Hindlimb muscle (tissue), 1 donor: ENCODE measurements around the gene PMM1. TPM values are rescaled to one million over a fixed set of nuclear protein-coding genes. Genes with fewer than 3 reads are reported as not detected.
A peak's percentile ranks its signal among the peaks of the same experiment; 100 is the strongest.
"Not testable (repeated sequence)": the region's sequence is repeated elsewhere in the genome, so short reads cannot be mapped to it uniquely, and the experiment has no call there.

Experiments used
- DNase-seq: peaks from one replicate; pipeline ENCODE4 v3.0.0-alpha.2; 2013
- polyA plus RNA-seq: library from polyadenylated mRNA; unstranded; fragments of 120-200 nt; gene quantifications from one replicate; pipeline ENCODE4 v1.2.1, GENCODE V29; 2013; ENCODE audit not compliant: insufficient read length

Gene PMM1
- polyA plus RNA-seq, 1 donor: 31.6 TPM

DNA sequence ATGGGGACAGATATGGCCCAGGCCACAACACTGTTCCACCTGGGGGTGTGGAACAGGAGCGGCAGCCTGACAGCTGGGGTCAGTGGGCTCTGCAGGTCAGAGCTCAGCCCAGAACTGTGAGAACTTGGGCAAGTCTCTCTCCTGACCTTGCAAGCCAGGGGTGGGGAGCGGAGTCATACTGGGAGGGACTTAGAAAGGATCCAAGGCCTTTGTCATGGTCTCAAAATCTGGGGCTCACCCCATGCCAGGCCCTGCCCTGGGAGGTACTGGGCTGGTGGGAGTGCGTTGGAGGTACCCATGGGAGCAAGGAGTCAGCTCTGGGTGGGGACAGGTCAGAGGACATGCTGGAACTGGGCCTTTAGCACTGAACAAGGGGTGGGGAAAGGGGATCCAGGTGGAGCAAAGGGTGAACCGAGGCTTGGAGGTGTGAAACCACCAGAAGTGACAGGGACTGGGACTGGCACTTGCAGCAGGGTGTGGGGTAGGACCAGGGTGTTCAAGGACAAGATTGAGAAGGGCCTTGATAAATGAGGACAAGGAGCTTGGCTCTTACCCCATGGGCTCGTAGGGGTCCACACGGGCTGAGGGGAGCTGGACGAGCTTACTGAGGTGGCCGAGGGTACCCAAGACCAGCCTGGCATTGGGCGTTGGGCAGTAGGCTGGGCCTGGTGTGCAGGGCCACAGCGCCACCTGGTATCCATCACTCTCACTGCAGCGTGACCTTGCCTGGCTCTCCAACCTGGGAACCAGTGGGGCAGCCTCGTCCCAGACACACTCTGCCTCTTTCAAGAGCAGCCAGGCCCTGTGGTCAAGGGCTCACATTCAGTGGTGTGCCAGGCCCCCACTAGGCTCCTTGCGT is 7.4 kb upstream of the PMM1 start:
- DNase-seq: peak; percentile 25

DNA sequence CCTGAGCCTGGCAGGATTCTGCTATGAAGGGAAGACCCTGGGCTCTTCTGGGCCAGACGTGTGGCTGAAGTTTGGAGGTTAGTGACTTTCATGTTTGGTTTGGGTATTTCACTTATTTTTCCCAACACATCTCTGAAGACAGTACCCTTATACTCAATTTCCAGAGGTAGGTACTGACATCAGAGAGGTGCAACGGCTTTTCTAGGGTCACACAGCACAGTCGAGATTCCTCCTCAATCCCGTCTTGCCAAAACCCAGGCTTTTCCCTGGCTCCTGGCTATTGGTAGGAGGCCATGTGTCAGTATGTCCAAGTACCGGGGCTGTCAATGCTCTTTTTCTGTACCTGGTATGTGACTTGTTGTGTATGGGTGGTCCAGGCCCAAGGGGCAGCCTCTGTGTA is 6.1 kb upstream of the PMM1 start:
- no peak for DNase-seq

DNA sequence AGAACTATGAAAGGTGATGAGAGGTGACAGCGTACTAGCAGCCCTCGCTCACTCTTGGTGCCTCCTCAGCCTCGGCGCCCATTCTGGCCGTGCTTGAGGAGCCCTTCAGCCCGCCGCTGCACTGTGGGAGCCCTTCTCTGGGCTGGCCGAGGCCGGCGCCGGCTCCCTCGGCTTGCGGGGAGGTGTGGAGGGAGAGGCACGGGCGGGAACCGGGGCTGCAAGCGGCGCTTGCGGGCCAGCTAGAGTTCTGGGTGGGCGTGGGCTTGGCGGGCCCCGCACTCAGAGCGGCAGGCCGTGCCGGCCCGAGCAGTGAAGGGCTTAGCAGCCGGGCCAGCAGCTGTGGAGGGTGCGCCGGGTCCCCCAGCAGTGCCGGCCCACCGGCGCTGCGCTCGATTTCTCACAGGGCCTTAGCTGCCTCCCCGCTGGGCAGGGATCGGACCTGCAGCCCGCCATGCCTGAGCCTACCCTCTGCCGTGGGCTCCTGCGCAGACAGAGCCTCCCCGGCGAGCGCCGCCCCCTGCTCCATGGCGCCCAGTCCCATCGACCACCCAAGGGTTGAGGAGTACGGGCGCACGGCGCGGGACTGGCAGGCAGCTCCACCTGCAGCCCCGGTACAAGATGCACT is 3.8 kb upstream of the PMM1 start:
- DNase-seq: not testable (repeated sequence)

DNA sequence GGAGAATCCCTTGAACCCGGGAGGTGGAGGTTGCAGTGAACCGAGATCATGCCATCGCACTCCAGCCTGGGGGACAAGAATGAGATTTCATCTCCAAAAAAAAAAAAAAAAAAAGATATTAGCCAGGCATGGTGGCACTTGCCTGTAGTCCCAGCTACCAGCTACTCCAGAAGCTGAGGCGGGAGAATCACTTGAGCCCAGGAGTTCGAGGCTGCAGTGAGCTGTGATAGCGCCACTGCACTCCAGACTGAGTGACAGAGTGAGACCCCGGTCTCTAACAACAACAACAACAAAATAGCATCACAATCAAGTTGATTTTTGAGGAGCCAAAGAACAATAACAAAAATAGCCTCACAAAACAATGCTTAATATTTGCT is 2.3 kb downstream of the PMM1 start:
- DNase-seq: no peak

DNA sequence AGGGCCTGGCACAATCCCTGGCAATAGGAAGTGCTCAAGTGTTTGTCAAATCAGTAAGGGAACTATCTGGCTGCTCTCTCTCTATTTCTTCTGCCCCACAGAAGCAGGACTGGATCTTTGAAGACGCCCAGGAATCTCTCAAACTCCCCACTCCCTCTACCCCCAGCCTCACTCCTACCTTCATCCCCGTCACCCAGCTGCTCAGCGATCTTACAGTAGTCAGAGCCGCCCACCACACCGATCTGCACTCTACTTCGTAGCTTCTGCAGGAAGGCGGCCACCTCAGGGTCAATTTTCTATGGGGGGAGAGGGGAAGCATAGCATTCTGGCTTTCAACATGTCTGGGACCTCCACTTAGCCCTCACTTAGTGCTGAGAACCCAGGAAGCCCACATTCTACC is 3.7 kb downstream of the PMM1 start:
- DNase-seq: no peak

DNA sequence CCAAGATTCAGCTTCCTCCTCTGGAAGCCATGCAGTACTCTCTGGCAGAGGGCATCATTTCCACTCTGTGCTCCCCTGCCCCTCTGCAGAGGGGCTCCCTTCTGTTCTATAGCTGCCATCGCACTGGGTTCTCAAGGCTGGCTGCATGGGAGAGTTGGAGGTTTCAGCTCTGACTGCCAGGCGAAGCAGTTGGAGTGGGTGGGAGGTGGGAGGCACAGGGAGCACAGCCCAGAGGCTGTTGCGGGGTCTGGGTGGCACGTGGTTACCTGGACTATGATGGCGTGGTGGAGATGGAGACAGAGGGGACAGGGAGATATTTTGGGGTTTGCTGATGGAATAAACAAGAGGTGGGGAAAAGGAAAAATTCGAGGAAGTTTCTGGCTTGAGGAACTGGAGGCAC is 4.8 kb downstream of the PMM1 start:
- no peak for DNase-seq

DNA sequence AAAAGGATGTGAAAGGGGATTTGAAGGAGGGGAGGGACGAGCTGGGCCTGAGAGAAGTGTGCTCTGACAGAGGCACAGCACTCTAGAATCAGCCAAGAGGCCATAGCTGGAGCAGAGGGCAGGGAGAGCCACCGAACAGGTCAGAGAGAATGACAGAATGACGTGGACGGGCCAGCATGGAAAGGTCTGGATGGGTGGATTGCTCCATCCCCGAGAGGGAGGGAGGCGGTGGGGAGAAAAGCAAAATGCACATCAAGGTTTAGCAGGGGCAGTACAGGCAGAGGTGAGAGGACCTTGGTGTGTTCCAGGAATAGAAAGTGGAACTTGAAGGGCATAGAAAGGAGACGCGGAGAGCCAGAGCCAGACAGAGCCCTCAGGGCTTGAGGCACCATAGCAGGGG is 6.9 kb downstream of the PMM1 start:
- no peak for DNase-seq

DNA sequence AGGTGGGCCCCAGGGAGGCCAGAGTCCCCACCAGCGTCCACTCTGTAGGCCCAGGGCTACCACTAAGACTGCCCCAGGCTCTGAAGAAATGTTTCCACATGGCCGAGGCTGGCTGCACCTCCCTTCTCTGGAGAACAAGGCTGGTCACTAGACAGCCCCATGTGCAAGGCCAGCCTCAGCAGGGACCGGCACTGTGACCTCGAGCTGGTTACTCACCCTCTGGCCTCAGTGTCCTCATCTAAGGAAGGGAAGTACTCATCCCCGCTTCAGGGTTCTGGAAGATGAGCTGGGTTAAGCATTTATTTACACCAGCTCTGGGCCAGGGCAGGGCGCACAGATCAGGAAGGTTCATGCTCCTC is 9.7 kb downstream of the PMM1 start:
- no peak for DNase-seq

DNA sequence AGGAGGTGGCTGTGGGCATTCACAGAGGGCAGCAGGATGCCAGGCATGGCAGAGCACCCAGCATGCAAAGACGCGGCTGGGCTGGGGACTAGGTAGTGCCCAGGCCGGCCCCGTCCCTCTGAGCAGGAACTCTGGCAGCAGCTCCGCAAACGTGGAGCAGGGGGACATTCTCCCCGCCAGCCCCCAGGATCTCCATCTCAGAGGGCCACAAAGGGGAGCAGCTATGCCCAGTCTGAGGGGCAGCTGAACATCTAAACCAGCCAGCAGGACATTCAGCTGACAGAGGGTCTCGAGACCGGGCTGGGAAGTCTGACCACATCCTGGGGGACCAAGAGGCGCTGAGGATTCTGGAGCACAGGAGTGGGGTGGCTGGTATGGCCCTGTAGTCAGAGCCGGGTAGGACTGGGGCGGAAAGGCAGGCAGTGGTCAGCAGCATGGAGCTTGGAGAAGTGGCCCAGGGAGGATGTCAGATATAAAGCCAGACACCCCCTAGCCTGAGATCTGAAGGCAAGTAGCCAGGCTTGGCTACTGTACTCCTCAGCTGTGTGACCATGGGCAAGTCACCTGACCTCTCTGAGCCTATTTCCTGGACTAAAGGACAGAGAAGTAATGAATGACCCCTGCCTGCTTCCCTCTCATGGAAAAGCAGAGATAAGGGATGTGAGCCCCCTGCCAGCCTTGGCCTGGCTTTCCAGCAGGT is 10.2 kb downstream of the PMM1 start:
- no peak for DNase-seq

DNA sequence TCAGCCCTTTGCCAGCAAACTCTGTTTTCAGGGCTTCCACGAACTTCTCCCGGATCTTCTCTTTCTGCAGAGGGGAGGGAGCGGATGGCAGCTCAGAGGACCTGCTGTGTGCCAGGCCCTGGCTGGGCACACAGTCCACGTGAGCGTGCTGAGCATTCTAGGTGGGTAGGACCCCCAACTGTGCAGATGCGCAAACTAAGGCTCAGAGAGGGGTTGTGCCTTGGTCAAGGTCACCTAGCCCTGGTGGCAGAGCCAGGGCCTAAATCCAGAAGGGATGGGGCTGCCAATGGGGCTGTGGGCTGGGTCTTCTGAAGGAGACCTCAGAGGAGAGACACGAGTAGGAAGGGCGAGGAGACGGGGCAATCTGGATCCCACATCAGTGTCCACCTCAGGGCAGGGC is 10.8 kb downstream of the PMM1 start:
- no peak for DNase-seq

DNA sequence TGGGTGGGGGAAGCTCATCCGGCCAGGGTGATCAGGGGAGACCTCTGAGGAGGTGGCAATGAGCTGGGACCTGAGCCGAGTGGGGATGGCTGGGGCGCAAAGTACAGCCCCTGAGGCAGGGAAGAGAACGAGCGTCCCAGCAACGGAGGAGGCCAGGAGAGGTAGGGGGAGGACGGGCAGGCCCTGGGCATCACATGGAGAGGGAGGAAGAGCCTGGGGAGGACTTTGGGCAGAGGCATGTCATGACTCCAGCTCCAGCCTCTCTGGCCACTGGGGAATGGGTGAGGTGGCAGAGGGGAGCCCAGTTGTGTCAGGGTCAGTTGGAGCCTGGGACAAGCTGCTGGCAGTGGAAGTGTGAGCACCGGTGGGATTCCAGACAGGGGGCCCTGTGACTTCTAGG is 11.5 kb downstream of the PMM1 start:
- DNase-seq: no peak

DNA sequence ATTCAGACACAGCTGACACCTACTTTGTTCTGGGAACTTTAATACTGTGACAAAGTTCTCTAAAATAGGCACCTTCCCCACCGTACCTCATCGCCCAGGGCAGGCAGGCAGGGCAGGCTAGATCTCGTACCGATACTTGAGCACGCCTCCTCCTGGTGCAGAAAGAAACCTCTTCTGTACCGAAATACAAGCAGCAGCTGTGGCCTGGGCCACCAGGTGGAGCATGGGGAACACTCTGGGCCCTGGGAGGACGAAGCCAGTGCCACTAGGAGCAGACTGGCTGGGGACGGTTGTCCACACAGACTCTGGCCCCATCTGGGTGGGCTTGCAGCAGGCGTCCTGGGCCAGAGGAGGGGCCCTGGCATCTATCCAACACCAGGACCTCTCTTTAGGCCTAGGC is 12.8 kb downstream of the PMM1 start:
- DNase-seq: peak; percentile 29

DNA sequence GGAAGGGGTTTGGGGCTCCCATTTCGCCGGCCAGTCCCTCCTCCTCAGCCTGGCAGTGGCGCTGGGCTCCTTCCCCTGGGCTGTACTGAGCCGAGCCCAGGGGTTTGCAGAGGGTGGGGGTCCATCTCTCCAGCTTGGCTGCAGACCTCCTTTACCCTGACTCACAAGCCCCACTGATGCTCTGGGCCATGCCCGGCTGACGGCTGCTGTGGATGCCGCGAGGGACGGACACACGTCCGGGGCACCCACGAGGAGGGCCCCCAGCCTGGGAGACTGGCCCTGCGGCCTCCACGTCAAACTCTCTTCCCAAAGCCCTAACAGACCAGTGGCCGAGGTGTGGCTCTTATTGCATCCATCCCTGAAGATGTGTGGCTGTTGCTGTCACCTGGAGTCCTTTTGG is 14.1 kb downstream of the PMM1 start:
- DNase-seq: no peak

DNA sequence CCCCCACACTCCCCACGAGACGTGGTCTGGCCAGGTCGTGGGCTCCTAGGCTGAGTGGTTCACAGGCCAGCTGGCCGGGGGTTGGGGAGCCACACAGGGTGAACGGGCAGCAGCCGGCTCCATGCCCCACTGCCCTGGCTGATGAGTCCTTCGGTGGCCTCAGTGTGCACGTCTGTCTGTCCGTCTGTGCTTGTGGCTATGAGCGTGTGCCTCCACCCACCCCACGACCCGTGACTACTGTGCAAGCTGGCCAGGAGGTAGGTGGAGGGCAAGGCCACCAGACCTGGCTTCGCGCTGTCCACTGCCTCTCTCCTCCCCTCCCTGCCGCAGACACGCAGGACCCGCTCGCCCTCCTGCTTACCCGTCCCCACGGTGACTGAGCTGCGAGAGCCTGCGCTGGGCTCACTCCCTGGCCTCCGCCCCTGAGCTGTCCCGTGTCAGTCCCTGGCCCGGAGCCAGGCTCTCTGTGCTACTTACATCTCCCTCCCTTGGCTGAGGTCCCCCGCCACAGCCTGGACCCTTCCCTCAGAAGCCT is 14.7 kb downstream of the PMM1 start:
- peak; percentile 59 for DNase-seq

DNA sequence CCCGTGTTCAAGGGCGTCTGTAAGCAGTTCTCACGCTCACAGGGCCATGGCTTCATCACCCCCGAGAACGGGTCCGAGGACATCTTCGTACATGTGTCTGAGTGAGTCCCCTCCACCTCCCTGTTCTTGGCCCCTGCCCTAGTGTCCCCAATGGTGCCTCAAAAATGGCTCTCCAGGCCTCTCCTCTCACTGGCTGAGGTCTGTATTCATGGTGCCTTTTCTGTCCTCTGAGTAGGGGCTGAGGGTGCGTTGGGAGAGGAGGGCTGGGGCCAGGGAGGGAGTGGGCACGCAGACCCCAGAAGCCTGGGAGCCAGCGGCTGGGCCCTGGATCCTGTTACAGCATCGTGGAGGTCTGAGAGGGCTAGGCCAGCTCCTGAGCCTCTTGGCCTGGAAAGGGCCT is 16.0 kb downstream of the PMM1 start:
- no peak for DNase-seq

DNA sequence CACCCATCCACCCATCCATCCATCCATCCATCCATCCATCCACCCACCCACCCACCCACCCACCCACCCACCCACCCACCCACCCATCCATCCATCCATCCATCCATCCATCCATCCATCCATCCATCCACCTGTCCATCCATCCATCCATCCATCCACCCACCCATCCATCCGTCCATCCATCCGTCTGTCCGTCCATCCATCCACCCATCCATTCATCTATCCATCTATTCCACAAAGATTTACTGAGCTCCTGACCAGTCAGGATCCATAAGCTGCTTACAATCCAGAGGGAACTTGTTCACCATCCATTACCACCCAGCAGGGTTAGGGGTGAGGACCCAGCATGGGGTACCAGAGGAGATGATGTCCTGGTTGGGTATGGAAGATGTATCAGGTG is 17.3 kb downstream of the PMM1 start:
- DNase-seq: not testable (repeated sequence)

DNA sequence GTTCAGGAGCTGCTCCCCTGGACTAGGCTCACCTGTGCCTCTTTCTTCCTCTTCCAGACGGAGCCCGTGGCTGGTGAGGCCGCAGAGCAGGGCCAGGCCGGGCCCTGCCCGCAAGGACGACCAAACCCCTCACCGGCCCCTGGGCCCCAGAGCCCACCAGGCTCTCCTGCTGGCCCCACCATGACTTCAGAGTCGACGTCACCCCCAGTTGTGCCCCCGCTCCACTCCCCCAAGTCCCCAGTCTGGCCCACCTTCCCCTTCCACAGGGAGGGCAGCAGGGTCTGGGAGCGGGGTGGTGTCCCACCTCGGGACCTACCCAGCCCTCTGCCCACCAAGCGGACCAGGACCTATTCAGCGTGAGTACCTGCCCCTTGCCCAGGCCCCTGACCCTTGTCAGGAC is 17.9 kb downstream of the PMM1 start:
- no peak for DNase-seq

DNA sequence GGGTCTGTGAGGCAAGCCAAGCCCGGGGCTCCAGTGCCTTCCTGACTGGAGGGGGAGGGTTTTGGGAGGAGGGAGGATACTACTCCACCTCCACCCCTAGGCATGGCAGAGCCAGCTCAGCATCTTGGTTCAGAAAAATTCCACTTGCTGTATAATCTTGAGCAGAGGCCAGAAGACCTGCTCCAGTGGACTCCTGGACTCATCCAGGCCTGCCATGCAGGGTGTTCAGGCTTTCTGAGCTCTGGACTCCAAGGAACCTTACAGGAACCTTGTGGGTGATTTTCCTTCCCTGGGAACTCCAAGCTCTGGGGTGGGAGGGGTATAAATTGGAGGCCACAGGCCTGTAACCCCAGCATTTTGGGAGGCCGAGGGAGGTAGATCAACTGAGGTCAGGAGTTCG is 19.4 kb downstream of the PMM1 start:
- no peak for DNase-seq

DNA sequence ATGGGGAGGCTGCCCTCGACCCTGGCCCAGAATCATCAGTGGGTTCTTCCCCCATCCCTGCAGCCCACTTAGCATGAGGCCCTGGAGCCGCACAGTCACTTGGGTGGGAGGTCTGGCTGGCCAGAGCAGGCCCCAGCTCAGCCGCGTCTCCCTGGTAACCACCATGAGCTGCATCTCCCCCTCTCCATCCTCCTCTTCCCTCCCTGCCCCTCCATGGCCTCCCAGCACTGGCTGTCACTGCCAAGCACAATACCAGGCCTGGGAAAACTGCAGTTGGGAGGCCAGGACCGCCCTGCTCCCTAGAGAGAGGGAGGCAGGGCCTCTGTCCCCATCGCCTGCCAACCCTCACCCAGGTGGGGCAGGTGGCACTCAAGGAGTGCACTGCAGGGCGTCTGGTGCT is 20.8 kb downstream of the PMM1 start:
- no peak for DNase-seq

DNA sequence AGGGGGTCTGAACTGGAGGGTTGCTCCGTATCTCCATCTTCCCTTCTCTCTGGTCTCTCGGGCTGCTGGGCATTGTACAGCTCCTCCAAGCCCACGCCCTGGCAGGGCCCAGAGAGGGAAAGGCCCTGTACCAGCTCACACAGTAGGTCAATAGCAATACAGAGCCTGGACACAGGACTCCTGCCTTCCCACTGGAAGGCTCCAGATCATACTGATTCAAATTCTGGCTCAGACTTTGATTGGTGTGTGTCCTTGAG is 22.2 kb downstream of the PMM1 start:
- no peak for DNase-seq

DNA sequence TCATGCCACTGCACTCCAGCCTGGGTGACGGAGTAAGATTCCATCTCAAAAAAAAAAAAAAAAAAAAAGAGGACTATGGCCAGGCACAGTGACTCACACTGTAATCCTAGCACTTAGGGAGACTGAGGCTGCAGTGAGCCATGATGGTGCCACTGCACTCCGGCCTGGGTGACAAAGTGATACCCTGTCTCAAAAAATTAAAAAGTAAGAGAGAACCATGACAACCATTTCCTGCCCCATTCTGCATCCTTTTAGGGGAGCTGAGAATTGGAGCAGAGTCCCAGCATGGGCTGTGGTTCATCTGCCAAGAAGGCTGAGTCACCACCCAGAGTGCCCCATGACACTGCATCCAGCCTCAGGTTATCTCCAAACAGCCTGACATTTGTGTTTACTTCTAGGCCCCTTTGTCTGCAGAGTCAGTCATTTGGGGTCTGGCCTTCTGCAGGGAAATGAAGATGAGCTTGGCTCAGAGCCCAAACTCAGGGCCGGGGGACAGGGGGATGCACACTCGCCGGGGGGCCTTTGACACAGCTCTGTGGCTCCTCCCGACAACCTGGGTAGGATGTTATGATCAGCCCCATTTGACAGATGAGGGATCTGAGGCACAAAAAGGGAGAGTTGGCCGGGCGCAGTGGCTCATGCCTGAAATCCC is 24.1 kb downstream of the PMM1 start:
- DNase-seq: no peak

DNA sequence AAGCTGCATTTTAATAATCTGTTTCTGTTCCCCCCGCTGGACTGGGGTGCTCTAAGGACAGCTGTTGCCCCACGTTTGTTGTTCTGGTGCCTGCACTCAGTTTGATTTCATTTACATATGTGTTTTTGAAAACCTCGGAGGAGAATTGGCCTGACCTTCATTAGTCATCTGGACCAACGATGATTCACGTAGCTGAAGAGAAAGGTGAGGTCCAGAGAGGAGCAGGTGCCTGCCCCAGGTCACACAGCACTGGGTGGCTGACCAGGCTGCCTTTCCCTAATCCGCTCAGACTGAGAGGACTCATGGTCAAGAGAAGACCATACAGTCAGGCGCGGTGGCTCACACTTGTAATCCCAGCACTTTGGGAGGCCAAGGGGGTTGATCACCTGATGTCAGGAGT is 25.1 kb downstream of the PMM1 start:
- no peak for DNase-seq

DNA sequence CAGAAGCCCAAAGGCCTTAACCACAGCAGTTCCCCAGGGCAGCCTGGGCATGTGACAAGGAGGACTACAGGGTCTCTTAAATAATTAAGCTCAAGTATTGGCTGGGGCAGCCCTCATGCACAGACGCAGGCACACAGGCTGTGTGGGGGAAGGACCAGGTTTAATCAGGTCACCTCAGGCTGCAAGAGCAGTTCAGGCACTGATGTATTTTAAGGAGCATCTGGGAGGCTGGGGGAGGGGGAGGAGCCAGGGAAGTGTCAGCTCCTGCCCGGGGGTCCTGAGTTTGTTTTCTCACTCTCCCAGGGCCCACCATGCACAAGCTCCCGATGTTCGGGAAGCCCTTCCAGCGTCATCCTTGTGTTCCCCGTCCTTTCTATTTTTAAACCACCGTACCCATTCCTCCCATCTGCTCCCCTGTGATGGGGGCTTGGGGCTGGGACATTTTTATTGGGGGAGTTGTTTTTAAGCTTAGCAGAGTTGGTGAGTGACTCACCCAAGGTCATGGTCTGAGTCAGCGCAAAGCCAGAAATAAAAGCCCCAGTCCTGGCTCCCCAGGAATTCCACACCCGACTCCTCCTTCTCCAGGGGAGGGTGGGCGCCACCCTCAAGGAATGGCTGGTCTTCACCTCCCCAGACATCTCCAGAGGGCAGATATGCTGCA is 26.5 kb downstream of the PMM1 start:
- DNase-seq: no peak
